CD4-positive, alpha-beta T cell treated with Interleukin-6 for 4 hours (primary cell): ENCODE data around the gene PHACTR1.

ENCODE experiments used
- DNase-seq: peaks from one replicate; pipeline ENCODE4 v3.0.0-alpha.2; 2020; ENCODE audit warnings: mixed read lengths

The PHACTR1 gene

GRCh38 chr6:13038315-13038714 lies 321.7 kb downstream of the PHACTR1 start:
- DNase-seq: no peak

GRCh38 chr6:13038741-13039190 lies 322.2 kb downstream of the PHACTR1 start:
- no peak for DNase-seq

GRCh38 chr6:13044390-13044789 lies 327.8 kb downstream of the PHACTR1 start:
- no peak for DNase-seq

- no peak for DNase-seq
Observed at GRCh38 chr6:13044896-13045295, 328.3 kb downstream of the PHACTR1 start.

- DNase-seq: no peak
Observed at GRCh38 chr6:13045676-13046075, 329.1 kb downstream of the PHACTR1 start.

GRCh38 chr6:13046084-13046483 lies 329.5 kb downstream of the PHACTR1 start:
- no peak for DNase-seq

- DNase-seq: no peak
Observed at GRCh38 chr6:13048113-13048512, 331.5 kb downstream of the PHACTR1 start.

- DNase-seq: no peak
Observed at GRCh38 chr6:13049666-13050254, 333.2 kb downstream of the PHACTR1 start.

GRCh38 chr6:13053006-13053461 lies 336.5 kb downstream of the PHACTR1 start:
- no peak for DNase-seq

- DNase-seq: no peak
Observed at GRCh38 chr6:13058051-13058450, 341.5 kb downstream of the PHACTR1 start.

GRCh38 chr6:13059026-13059425 lies 342.5 kb downstream of the PHACTR1 start:
- DNase-seq: no peak

- DNase-seq: no peak
Observed at GRCh38 chr6:13063300-13063918, 346.8 kb downstream of the PHACTR1 start.

- DNase-seq: no peak
Observed at GRCh38 chr6:13065581-13065980, 349.0 kb downstream of the PHACTR1 start.

- DNase-seq: no peak
Observed at GRCh38 chr6:13066050-13066449, 349.5 kb downstream of the PHACTR1 start.

GRCh38 chr6:13066820-13067219 lies 350.3 kb downstream of the PHACTR1 start:
- no peak for DNase-seq

- DNase-seq: no peak
Observed at GRCh38 chr6:13068586-13069210, 352.1 kb downstream of the PHACTR1 start.

- DNase-seq: no peak
Observed at GRCh38 chr6:13071550-13072345, 355.2 kb downstream of the PHACTR1 start.

GRCh38 chr6:13072686-13073347 lies 356.2 kb downstream of the PHACTR1 start:
- DNase-seq: no peak

GRCh38 chr6:13074415-13075140 lies 358.0 kb downstream of the PHACTR1 start:
- DNase-seq: no peak

GRCh38 chr6:13075141-13075845 lies 358.7 kb downstream of the PHACTR1 start:
- no peak for DNase-seq

GRCh38 chr6:13076575-13076974 lies 360.0 kb downstream of the PHACTR1 start:
- no peak for DNase-seq
